Fibroblast of the aortic adventitia (primary cell): ENCODE data around the gene STARD5. TPM values are rescaled to one million over a fixed set of nuclear protein-coding genes. Genes with fewer than 3 reads are reported as not detected.

Source experiments
- DNase-seq: peaks from one replicate; pipeline ENCODE4 v3.0.0-alpha.2; 2010; ENCODE audit warnings: low read depth
- H3K4me3 ChIP-seq: 2 replicates; pipeline ENCODE4 v1.5.1; 2011; ENCODE audit warnings: low read depth, mild to moderate bottlenecking, control low read depth, low read length, moderate library complexity
- total RNA-seq: library from RNA; depleted of rRNA; stranded (reverse); fragments of >200 nt; gene quantifications from 2 replicates; pipeline ENCODE4 v1.2.3, GENCODE V29; 2012; ENCODE audit warnings: low replicate concordance
- TF ChIP-seq, protein P1 (sequence below): IDR thresholded peaks from 2 replicates; pipeline ENCODE4 v1.5.1; 2011; ENCODE audit warnings: mild to moderate bottlenecking, low read length, control low read depth, inconsistent platforms; ENCODE audit not compliant: insufficient read depth

The STARD5 gene
- total RNA-seq, 1 donor: 6.1 TPM

DNA sequence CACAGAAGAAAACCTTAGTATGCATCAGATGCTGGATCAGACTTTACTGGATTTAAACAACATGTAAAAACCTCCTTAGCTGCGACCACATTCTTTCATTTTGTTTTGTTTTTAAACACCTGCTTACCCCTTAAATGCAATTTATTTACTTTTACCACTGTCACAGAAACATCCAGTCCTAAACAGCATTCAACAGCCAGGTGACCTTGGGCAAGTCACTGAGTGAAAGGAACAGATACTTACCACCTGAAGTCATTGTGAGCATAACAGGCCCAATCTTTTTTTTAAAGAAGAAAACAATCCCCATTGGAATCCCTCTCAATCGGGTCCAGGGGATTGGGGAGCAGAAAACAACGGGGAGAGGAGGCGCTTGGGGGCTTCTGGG lies 390 bp downstream of the STARD5 start:
- TF ChIP-seq, protein P1, sequence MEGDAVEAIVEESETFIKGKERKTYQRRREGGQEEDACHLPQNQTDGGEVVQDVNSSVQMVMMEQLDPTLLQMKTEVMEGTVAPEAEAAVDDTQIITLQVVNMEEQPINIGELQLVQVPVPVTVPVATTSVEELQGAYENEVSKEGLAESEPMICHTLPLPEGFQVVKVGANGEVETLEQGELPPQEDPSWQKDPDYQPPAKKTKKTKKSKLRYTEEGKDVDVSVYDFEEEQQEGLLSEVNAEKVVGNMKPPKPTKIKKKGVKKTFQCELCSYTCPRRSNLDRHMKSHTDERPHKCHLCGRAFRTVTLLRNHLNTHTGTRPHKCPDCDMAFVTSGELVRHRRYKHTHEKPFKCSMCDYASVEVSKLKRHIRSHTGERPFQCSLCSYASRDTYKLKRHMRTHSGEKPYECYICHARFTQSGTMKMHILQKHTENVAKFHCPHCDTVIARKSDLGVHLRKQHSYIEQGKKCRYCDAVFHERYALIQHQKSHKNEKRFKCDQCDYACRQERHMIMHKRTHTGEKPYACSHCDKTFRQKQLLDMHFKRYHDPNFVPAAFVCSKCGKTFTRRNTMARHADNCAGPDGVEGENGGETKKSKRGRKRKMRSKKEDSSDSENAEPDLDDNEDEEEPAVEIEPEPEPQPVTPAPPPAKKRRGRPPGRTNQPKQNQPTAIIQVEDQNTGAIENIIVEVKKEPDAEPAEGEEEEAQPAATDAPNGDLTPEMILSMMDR: no peak
- no peak for DNase-seq
- H3K4me3 ChIP-seq: peak overlapping the region; percentile 93

DNA sequence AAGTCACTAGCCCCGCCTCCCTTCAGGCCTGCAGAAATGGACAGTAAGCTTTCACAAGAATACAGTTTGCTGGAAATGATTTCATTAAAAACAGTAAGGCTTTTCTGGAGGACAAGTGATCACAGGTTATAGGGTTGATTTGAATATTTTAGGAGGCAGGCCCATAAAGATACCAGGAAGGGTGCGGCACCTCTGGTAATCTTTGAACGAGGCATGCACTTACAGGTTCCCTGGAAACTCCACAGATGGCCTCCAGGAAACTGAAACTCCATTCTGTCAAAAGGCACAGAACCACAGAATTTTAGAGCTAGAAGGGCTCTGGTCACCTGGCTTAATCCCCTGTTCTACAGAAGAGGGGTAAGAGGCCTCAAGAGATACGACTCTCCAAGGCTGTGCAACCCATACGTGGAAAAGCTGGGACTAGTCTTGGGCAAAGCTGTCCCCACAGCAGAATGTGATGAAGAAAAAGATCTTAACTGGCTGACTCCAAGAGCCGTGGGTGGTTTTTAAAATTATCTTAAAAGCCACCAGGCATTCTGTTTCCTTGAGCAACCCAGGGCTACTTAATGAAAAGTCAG lies 1.2 kb downstream of the STARD5 start:
- DNase-seq: no peak
- H3K4me3 ChIP-seq: peak overlapping the region; percentile 93
- TF ChIP-seq, protein P1: no peak

DNA sequence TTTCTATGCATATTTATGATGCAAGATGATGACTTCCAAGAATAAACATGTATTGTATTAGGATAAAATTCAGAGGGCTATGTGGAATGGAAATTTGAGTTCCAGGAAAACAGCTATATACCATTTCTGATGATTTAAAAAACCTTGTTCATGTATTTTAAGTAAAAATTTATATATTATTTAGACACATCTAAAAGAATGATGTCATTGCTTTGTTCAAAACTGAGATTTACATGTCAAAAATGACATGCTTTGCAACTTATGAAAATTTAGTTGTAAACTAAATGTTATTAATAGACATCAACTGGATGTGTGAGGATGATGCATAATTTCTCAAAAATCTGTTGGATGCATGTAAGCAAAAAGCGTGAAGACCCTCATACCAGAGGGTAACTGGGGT lies 2.3 kb downstream of the STARD5 start:
- H3K4me3 ChIP-seq: peak overlapping the region; percentile 93
- TF ChIP-seq, protein P1: no peak
- DNase-seq: no peak

DNA sequence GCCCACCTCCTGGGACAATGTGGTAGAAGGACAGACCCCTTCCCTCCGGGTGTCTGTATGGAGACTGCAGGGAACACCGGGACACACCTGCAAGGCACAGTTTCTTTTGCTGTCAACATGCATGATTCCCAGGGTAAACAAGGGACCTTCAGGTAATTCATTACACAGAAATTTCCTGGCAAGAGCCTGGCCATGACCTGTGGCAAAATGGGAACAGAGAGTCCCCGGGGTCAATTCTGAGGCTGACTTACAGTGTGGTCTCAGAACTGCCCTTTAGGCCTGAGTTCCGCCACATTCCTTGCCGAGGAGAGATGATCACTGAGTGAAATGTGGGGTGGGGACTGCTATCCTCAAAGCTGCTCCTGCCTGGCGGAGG lies 6.3 kb downstream of the STARD5 start:
- H3K4me3 ChIP-seq: no peak overlapping the region
- DNase-seq: no peak
- TF ChIP-seq, protein P1: no peak

DNA sequence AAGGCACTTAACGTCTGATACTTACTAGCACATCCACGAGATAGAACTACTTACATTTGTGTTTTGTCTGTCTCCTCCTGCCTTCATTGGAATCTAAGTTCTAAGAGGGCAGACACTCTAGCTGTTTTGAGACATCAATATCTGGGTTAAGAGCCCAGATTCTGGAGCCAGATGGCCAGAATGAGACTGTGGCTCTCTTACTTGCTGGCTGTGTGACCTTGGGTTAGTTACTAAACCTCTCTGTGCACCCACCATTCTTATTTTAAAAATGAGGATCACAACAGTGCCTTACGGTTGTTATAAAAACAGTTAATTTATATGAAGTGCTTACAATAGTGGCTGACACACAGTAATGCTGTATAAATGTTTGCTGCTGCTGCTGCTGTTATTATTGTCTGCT lies 7.7 kb downstream of the STARD5 start:
- TF ChIP-seq, protein P1: no peak
- DNase-seq: no peak
- H3K4me3 ChIP-seq: no peak overlapping the region

DNA sequence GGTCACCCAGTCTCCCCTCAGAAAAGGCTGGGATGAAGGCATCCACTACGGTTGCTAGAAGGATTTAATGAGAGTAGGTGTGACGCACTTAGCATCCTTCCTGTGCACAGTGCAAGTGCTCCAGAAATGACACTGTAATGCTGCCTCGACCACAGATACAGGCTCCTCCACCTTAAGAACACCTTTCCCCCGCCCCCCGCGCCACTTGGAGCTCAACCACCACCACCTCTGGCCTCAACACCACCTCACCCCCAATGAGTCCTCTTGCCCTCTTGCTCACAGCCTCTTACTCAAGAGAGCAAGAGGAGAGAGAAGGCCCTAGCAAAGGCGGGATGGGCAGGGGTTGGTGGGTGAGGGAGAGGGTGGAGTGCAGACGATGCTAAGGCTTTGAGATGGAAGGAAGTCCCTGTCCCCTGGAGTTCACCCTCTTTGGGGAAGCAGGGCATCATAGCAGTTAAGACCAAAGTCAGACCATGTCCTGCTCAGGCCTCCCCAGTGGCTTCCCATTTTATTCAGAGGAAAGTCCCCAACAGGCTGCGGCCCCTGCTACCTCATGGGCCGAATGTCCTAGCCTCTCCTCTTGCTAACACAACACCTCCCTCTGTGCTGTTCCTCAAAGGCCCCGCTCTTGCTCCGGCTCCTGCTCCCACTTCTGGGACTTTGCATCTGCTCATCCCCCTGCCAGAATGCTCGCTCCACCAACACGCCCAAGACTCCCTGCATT lies 8.3 kb downstream of the STARD5 start:
- no peak for DNase-seq
- H3K4me3 ChIP-seq: no peak overlapping the region
- TF ChIP-seq, protein P1: no peak
